KMS-11 (cell line): ENCODE measurements around the gene PLPP3.

Experiments used
- H2AFZ ChIP-seq: fragments of 200-600 bp; sonication (generic); 2 replicates; pipeline ENCODE4 v1.6.1; 2016; ENCODE audit warnings: antibody characterized with exemption, mixed run types, low read depth
- H3K27ac ChIP-seq: fragments of 200-600 bp; sonication (generic); 2 replicates; pipeline ENCODE4 v1.6.1; 2016; ENCODE audit warnings: mild to moderate bottlenecking, mixed run types
- H3K27me3 ChIP-seq: fragments of 200-600 bp; sonication (generic); 2 replicates; pipeline ENCODE4 v1.6.1; 2017; ENCODE audit warnings: mild to moderate bottlenecking, low read depth, mixed run types, moderate library complexity; ENCODE audit not compliant: insufficient read depth
- H3K36me3 ChIP-seq: fragments of 200-600 bp; sonication (generic); 2 replicates; pipeline ENCODE4 v1.6.1; 2017; ENCODE audit warnings: mild to moderate bottlenecking, mixed run types; ENCODE audit not compliant: insufficient read depth
- H3K4me1 ChIP-seq: fragments of 200-600 bp; sonication (generic); 2 replicates; pipeline ENCODE4 v1.6.1; 2016; ENCODE audit warnings: mild to moderate bottlenecking, low read depth, mixed run types; ENCODE audit not compliant: poor library complexity, severe bottlenecking
- H3K4me2 ChIP-seq: fragments of 200-600 bp; sonication (generic); 2 replicates; pipeline ENCODE4 v1.7.0; 2016; ENCODE audit warnings: mild to moderate bottlenecking, mixed run types
- H3K4me3 ChIP-seq: fragments of 200-600 bp; sonication (generic); IDR thresholded peaks from 2 replicates; pipeline ENCODE4 v1.6.1; 2017; ENCODE audit warnings: low read depth, low read length, mixed read lengths; ENCODE audit not compliant: insufficient read depth
- H3K79me2 ChIP-seq: fragments of 200-600 bp; sonication (generic); 2 replicates; pipeline ENCODE4 v1.6.1; 2016; ENCODE audit warnings: low read depth, mixed run types; ENCODE audit not compliant: insufficient read depth
- H3K9ac ChIP-seq: fragments of 200-600 bp; sonication (generic); 2 replicates; pipeline ENCODE4 v1.6.1; 2016; ENCODE audit warnings: mild to moderate bottlenecking, mixed run types
- H4K20me1 ChIP-seq: fragments of 200-600 bp; sonication (generic); 2 replicates; pipeline ENCODE4 v1.6.1; 2016; ENCODE audit warnings: mild to moderate bottlenecking, mixed run types; ENCODE audit not compliant: insufficient read depth
- TF ChIP-seq, protein P1 (sequence below): fragments of 200-600 bp; sonication (generic); conservative IDR thresholded peaks from 2 replicates; pipeline ENCODE4 v1.6.1; 2017; ENCODE audit warnings: low read depth, mild to moderate bottlenecking, antibody characterized with exemption, low read length, moderate library complexity, mixed read lengths

The PLPP3 gene

DNA sequence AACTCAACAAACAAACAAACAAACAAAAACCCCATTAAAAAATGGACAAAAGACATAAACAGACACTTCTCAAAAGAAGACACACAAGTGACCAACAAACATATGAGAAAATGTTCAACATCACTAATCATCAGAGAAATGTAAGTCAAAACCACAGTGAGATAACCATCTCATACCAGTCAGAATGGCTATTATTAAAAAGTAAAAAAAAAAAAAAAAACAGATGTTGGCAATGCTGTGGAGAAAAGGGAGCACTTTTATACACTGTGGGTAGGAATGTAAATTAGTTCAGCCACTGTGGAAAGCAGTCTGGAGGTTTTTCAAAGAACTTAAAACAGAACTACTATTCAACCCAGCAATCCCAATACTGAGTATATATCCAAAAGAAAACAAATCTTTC is 94.7 kb downstream of the PLPP3 start:
- Histone ChIP-seq H2AFZ (no peak overlapping the region), H3K4me1 (no peaks in the 10 kb centered on the region)

DNA sequence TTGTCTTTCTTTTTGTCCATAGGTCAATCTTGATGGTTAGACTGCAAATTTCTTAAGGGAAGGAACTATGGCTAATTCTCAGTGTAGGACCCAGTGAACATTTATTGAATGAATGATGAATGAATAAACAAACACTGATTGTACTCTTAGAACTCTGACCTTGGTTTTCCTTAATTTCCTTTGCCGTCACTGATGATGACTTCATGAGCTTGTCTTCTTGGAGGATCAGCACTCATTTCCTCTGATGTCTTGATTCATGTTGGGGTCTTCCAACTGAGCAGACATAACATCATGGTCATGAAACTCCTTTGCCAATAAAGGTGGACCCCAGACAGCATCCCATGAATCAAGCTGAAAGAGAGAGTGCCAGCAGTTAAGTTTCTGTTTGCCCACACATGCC is 96.3 kb downstream of the PLPP3 start:
- Histone ChIP-seq H3K79me2 (no peaks in the 10 kb centered on the region), H3K36me3 (no peaks in the 10 kb centered on the region), H3K27me3 (no peaks in the 10 kb centered on the region), H3K4me1 (no peaks in the 10 kb centered on the region), H2AFZ (no peak overlapping the region), H3K4me3 (no peak overlapping the region), H3K27ac (no peak overlapping the region), H4K20me1 (no peaks in the 10 kb centered on the region), H3K9ac (no peak overlapping the region), H3K4me2 (no peak overlapping the region)
- TF ChIP-seq, protein P1, sequence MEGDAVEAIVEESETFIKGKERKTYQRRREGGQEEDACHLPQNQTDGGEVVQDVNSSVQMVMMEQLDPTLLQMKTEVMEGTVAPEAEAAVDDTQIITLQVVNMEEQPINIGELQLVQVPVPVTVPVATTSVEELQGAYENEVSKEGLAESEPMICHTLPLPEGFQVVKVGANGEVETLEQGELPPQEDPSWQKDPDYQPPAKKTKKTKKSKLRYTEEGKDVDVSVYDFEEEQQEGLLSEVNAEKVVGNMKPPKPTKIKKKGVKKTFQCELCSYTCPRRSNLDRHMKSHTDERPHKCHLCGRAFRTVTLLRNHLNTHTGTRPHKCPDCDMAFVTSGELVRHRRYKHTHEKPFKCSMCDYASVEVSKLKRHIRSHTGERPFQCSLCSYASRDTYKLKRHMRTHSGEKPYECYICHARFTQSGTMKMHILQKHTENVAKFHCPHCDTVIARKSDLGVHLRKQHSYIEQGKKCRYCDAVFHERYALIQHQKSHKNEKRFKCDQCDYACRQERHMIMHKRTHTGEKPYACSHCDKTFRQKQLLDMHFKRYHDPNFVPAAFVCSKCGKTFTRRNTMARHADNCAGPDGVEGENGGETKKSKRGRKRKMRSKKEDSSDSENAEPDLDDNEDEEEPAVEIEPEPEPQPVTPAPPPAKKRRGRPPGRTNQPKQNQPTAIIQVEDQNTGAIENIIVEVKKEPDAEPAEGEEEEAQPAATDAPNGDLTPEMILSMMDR = no peak

More for the DNA sequence above, 94.7 kb downstream of the PLPP3 start:
- H3K4me2 ChIP-seq = no peak overlapping the region
- H3K9ac ChIP-seq = no peak overlapping the region
- H3K27me3 ChIP-seq = no peaks in the 10 kb centered on the region
- H3K79me2 ChIP-seq = no peaks in the 10 kb centered on the region
- TF ChIP-seq, protein P1 = no peak
- H4K20me1 ChIP-seq = no peaks in the 10 kb centered on the region
- H3K27ac ChIP-seq = no peak overlapping the region
- H3K36me3 ChIP-seq = no peaks in the 10 kb centered on the region
- no peak overlapping the region for H3K4me3 ChIP-seq

DNA sequence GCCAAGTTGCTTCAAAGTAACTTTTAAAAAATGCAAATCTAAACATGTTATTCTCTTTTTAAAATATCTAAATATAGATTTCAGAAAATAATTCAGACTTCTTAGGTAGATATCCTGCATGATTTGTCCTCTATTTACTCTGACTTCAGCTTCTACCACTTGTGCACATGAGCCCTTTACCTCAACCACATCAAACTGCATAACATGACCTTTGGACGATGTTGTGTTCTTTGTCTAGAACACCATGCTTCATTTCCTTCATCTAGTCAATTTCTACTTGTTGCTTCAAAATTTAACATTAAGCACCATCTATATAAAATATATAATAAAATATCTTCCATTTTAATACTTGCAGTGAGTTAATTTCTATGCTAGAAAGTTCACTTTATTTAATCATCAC is 96.9 kb downstream of the PLPP3 start:
- no peaks in the 10 kb centered on the region for H3K79me2 ChIP-seq
- H2AFZ ChIP-seq = no peak overlapping the region
- H3K4me3 ChIP-seq = no peak overlapping the region
- H3K36me3 ChIP-seq = no peaks in the 10 kb centered on the region
- TF ChIP-seq, protein P1 = no peak
- no peak overlapping the region for H3K4me2 ChIP-seq
- no peak overlapping the region for H3K27ac ChIP-seq
- no peaks in the 10 kb centered on the region for H4K20me1 ChIP-seq
- H3K9ac ChIP-seq = no peak overlapping the region
- no peaks in the 10 kb centered on the region for H3K27me3 ChIP-seq
- H3K4me1 ChIP-seq = no peaks in the 10 kb centered on the region

DNA sequence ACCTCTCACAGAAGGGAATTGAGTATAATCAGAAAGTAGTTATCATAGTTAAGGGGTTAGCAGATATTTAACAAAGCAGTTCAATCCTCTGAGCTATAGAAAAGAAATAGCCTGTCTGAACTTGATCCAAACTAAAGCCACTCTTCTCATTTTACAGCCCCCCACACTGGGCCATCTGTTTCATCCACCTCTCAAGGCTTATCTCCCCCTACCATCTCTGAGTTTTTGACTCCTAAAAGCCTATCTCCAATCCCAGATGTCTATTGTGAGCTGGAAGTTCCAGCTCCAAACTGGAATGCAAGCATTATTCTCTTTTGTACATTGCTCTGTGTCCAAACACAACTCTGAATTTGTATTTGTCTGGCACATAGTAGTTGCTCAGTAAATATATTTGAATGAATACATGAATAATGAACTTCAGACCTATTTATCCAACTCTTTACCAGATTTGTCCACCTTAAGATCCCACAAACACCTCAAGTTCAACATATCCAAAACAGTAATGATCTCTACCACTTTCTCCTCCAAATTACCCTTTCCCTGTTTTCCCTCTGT is 98.1 kb downstream of the PLPP3 start:
- Histone ChIP-seq H3K4me1 (no peaks in the 10 kb centered on the region), H3K27ac (no peak overlapping the region), H3K4me2 (no peak overlapping the region), H4K20me1 (no peaks in the 10 kb centered on the region), H2AFZ (no peak overlapping the region), H3K4me3 (no peak overlapping the region), H3K9ac (no peak overlapping the region), H3K79me2 (no peaks in the 10 kb centered on the region), H3K27me3 (no peaks in the 10 kb centered on the region), H3K36me3 (no peaks in the 10 kb centered on the region)
- TF ChIP-seq, protein P1 = no peak
